Large intestine (tissue), 3 donors: ENCODE measurements around the gene IL22RA1. TPM values are rescaled to one million over a fixed set of nuclear protein-coding genes. Genes with fewer than 3 reads are reported as not detected.

Experiments used
- DNase-seq, 2 donors: peaks; one replicate each; pipeline versions ENCODE4 v3.0.0 to v3.0.0-alpha.2; 2013
- H3K27ac ChIP-seq: one replicate; pipeline ENCODE4 v1.5.1; 2013; ENCODE audit warnings: low read length
- H3K27me3 ChIP-seq: 2 replicates; pipeline ENCODE4 v1.6.1; 2013; ENCODE audit warnings: low read length; ENCODE audit not compliant: control insufficient read depth, insufficient read depth
- H3K36me3 ChIP-seq: 2 replicates; pipeline ENCODE4 v1.6.1; 2013; ENCODE audit warnings: low read length; ENCODE audit not compliant: control insufficient read depth, insufficient read depth
- H3K4me1 ChIP-seq: one replicate; pipeline ENCODE4 v1.6.1; 2013; ENCODE audit warnings: low read length; ENCODE audit not compliant: control insufficient read depth, insufficient read depth
- H3K4me3 ChIP-seq: one replicate; pipeline ENCODE4 v1.5.1; 2013; ENCODE audit warnings: low read length
- H3K9me3 ChIP-seq: one replicate; pipeline ENCODE4 v1.6.1; 2013; ENCODE audit warnings: mild to moderate bottlenecking, low read depth, low read length, moderate library complexity; ENCODE audit not compliant: control insufficient read depth
- WGBS: methylation state at CpG from one replicate; pipeline ENCODE4 v1.1.5; 2013; ENCODE audit warnings: low lambda C conversion rate; ENCODE audit not compliant: insufficient coverage; 5-methylcytosine and 5-hydroxymethylcytosine counted together
- polyA plus RNA-seq: library from polyadenylated mRNA; unstranded; fragments of 120-200 nt; gene quantifications from one replicate; pipeline ENCODE4 v1.2.1, GENCODE V29; 2013

Gene IL22RA1
- polyA plus RNA-seq, 1 donor, result 100 TPM

DNA sequence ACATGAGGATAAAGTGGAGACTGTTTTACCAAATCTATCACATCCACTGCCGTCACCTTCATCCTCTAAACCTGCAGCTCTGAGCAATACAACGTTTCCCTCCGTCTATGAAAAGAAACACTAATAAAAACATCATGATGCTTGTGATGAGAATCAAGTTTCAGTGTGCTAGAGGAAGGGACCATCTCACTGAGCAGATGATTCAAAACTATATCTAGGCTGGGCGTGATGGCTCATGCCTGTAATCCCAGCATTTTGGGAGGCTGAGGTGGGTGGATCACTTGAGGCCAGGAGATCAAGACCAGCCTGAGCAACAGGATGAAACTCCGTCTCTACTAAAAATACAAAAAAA lies 16.3 kb downstream of the IL22RA1 start:
- no CpG with 5 or more reads among the region's 5 CpGs for WGBS
- Histone ChIP-seq H3K4me1 (peaks cover 2% of the 10 kb centered on the region), H3K4me3 (no peak overlapping the region), H3K27ac (no peak overlapping the region), H3K9me3 (no peaks in the 10 kb centered on the region), H3K27me3 (no peaks in the 10 kb centered on the region), H3K36me3 (peaks cover 76% of the 10 kb centered on the region)
- no peak for DNase-seq

DNA sequence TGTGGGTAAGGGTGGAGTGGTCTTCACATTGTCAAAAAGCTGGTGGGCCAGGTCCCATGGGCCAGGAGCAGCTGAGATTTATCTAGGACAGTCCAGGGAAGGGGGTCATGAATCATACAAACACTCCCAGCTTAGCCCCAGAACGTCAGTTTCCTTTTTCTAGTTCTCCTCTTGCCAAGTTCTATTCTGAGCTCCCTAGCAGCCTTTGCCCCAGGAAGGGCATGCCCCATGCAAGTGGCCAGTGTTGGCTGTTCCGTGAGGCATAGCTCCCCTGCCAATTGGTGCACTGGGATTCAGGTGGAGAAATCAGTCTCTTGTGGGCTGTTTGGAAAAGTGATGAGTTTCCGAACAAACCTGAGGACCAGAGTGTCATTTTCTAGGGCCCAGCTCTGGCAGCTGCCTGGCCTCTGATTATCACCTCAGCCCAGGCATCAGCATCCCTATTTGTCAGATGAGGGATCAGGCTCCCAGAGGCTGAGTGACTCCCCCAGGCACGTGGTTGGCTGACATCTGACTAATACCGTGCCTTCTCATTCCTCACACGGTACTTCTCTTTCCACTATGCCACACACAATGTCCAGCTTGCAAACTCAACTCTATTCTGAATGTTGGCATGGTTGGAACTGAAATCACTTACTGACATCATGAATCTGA lies 16.8 kb downstream of the IL22RA1 start:
- no peaks in the 10 kb centered on the region for H3K27me3 ChIP-seq
- no CpG with 5 or more reads among the region's 6 CpGs for WGBS
- H3K4me1 ChIP-seq, result peaks cover 7% of the 10 kb centered on the region
- H3K4me3 ChIP-seq, result no peak overlapping the region
- DNase-seq, result no peak
- no peak overlapping the region for H3K27ac ChIP-seq
- H3K9me3 ChIP-seq, result no peaks in the 10 kb centered on the region
- peaks cover 80% of the 10 kb centered on the region for H3K36me3 ChIP-seq

DNA sequence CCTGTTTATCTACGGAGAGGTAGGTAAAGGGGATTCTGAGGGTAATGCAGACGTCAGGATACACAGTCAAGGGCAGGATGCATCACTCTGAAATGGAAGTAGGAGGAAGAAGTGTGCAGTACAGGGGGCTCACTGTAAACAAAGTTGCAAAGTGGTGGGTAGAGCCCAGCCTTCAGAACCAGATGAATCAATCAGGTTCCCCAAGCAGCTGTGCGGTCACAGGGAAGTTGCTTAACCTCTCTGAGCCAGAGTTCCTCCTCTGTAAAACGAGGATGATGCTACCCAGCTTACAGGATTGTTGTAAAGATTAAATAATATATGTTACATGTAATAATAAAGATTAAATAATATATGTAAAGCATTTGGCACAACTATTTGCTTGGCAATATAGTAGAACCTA lies 17.5 kb downstream of the IL22RA1 start:
- Histone ChIP-seq H3K9me3 (no peaks in the 10 kb centered on the region), H3K4me3 (no peak overlapping the region), H3K4me1 (peaks cover 14% of the 10 kb centered on the region), H3K27ac (no peak overlapping the region), H3K36me3 (peaks cover 78% of the 10 kb centered on the region), H3K27me3 (no peaks in the 10 kb centered on the region)
- no CpG with 5 or more reads among the region's 4 CpGs for WGBS
- DNase-seq, result no peak

DNA sequence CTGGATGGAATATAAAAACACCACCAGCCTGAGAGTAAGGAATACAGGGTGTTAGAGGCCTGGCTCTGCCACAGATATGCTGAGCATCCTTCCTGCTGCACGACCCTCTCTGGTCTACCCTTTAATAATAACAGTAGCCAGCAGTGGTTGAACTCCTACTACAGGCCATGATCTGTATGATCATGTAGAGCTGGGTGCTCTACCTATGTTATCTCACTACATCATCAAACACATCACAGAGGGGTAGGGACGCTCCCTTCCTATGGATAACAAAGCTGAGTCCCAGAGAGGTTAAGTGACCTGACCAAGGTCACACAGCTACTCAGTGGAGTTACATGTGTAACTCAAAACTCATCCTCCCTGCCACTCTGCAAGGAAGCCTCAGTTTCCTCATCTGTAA lies 18.0 kb downstream of the IL22RA1 start:
- no peak overlapping the region for H3K27ac ChIP-seq
- WGBS, result no CpG with 5 or more reads among the region's 2 CpGs
- no peak for DNase-seq

DNA sequence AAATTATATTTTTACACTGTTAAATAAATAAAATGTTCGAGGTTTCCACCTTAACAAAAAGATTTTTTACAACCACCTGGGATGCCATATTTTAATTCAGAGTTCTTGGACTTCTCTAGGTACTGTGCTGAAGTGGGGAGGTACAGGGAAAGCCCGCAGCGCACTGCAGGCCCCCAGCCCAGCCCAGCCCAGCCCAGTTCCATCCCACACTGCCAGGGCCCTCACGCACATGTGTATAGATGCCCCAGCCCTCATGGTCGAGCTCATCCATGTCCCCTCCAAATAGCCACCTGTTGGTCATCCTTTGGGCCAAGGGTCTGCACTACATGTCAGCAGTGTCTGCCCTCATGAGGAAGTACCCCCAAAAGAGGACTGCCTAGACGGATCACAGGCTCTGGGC lies 19.3 kb downstream of the IL22RA1 start:
- no peak overlapping the region for H3K4me3 ChIP-seq
- H3K4me1 ChIP-seq, result peaks cover 31% of the 10 kb centered on the region
- H3K27ac ChIP-seq, result no peak overlapping the region
- DNase-seq, result no peak
- peaks cover 61% of the 10 kb centered on the region for H3K36me3 ChIP-seq
- H3K27me3 ChIP-seq, result no peaks in the 10 kb centered on the region
- no peaks in the 10 kb centered on the region for H3K9me3 ChIP-seq
- WGBS, result no CpG with 5 or more reads among the region's 6 CpGs

More for the DNA sequence above, 18.0 kb downstream of the IL22RA1 start:
- Histone ChIP-seq H3K9me3 (no peaks in the 10 kb centered on the region), H3K4me1 (peaks cover 18% of the 10 kb centered on the region), H3K36me3 (peaks cover 73% of the 10 kb centered on the region), H3K27me3 (no peaks in the 10 kb centered on the region), H3K4me3 (no peak overlapping the region)

DNA sequence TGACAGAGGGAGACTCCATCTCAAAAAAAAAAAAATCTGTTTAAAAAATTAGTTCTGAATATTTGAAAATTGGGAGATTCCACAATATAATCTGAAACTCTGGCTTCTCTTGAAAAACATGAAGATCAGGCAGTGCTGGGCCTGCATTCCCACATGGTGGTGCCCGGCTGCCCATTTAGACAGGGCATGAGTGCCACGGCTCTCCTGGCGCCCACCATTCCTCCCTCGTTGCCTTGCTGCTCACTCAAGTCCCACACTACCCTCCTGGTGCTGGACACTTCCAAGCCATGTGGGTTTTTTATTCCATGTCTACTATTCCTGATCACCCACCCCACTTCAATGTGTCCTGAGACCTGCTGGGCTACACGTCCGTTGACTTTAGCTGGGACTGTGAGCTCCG lies 20.2 kb downstream of the IL22RA1 start:
- H3K27me3 ChIP-seq, result no peaks in the 10 kb centered on the region
- DNase-seq, result no peak
- H3K4me1 ChIP-seq, result peaks cover 39% of the 10 kb centered on the region

DNA sequence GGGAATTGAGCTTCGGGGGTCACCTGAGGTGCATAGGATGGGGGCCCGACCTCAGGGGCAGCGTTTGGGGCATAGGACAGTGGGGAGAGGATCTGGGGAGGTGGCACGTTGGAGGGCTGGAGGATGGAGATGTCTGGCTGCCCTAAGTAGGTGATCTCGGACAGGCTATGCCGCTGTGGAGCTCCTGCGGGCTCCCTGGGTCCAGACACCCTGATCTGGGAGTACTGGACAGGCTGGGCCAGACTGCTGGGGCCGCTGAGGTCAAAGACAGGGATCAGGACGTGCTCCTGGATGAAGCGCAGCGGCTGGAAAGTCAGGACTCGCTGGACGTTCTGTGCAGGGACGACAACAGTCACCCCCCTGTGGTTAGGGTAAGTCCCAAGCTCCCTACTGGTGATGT lies 21.5 kb downstream of the IL22RA1 start:
- H3K4me1 ChIP-seq, result peaks cover 53% of the 10 kb centered on the region
- H3K9me3 ChIP-seq, result no peaks in the 10 kb centered on the region
- no peaks in the 10 kb centered on the region for H3K27me3 ChIP-seq
- no CpG with 5 or more reads among the region's 14 CpGs for WGBS
- H3K4me3 ChIP-seq, result no peak overlapping the region
- DNase-seq, result no peak
- H3K27ac ChIP-seq, result peak overlapping the region; percentile 99
- H3K36me3 ChIP-seq, result peaks cover 46% of the 10 kb centered on the region

More for the DNA sequence above, 20.2 kb downstream of the IL22RA1 start:
- Histone ChIP-seq H3K27ac (no peak overlapping the region), H3K4me3 (no peak overlapping the region), H3K9me3 (no peaks in the 10 kb centered on the region), H3K36me3 (peaks cover 54% of the 10 kb centered on the region)
- WGBS, result no CpG with 5 or more reads among the region's 7 CpGs

DNA sequence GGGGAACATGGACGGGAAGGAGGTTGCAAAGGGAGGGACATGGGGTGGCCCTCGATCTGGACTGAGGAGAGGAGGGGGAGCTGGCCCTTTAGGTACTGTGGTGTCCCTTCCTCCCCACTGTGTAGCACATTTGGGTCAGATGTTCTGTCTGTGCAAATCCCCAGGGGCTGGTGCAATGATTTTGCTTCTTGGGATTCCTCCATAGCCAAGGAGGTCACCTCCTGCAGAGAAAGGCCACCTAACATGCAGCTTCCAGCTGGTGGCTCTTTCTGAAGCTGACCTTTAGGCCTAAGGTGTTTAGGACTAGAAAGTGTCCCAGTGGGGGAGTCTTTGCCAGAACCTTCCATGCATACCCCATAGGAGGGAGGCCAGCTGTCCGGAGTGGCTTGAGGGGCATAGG lies 22.0 kb downstream of the IL22RA1 start:
- peaks cover 41% of the 10 kb centered on the region for H3K36me3 ChIP-seq
- H3K4me3 ChIP-seq, result no peak overlapping the region
- H3K27ac ChIP-seq, result peak overlapping the region; percentile 99
- no peaks in the 10 kb centered on the region for H3K9me3 ChIP-seq
- WGBS, result no CpG with 5 or more reads among the region's 3 CpGs
- no peaks in the 10 kb centered on the region for H3K27me3 ChIP-seq
- no peak for DNase-seq
- H3K4me1 ChIP-seq, result peaks cover 57% of the 10 kb centered on the region

DNA sequence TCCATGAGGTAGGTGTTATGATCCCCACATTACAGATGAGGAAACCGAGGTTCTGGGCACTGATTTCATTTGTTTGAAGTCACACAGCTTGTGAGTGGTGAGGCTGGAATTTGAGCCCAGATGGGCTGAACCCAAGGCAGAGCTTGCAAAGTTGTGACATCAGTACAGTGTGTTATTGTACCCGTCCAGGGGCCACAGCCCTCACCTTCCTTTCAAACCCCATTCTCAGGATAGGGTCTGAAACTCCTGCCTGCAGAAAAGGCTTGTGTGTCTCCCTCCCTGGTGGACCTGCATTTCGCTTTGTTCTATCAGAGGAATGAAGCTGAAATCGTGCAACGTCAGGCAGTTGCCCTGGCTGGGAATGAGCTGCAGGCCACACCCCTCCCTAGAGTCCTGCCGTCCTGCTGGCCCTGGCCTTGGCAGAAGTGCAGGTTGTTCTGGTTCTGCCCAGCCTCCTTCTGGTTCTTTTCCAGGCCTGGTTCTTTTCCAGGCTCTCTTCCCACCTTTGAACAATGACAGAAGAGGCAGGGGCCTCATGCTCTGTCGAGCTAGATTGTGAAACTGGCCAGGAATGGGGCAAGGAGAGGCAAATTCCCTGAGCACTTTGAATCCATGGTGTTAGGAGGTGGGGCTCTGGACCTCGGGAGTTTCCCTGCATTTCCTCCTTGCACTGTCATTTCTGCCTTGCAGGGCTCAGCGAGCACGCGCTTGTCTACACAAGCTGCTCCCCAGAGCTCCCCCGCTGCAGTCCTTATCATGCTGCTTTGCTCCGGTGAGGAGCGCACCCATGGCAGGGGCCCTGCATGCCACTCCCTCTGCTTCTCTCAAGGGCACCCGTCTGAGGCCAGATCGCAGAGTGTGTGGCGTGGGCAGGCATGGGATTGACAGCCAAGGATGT lies 22.8 kb downstream of the IL22RA1 start:
- H3K4me1 ChIP-seq, result peaks cover 57% of the 10 kb centered on the region
- H3K27ac ChIP-seq, result peak overlapping the region; percentile 99
- no peaks in the 10 kb centered on the region for H3K27me3 ChIP-seq
- H3K36me3 ChIP-seq, result peaks cover 34% of the 10 kb centered on the region
- peak; percentile 97 to 99 for DNase-seq
- H3K9me3 ChIP-seq, result no peaks in the 10 kb centered on the region
- no CpG with 5 or more reads among the region's 17 CpGs for WGBS
- no peak overlapping the region for H3K4me3 ChIP-seq

DNA sequence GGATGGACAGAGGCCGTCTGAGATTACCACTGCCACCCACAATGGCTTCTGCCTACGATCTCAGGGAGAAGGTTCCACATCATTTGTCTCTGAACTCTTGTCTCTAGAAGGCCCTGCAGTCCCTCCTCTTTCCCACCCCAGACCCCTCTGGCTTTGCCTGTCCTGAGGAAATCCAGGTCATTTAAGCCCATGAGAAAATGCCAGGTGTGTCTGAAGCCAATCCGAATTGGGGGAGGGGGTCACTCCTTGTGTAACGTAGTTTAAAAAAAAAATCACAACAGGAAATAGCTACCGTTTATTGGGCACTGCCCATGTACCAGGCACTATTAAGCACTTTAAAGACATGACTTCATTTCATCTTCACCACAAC lies 23.5 kb downstream of the IL22RA1 start:
- DNase-seq, result no peak
- H3K4me1 ChIP-seq, result peaks cover 63% of the 10 kb centered on the region

More for the DNA sequence above, 23.5 kb downstream of the IL22RA1 start:
- H3K9me3 ChIP-seq, result no peaks in the 10 kb centered on the region
- H3K27ac ChIP-seq, result peak overlapping the region; percentile 99
- no peak overlapping the region for H3K4me3 ChIP-seq
- peaks cover 27% of the 10 kb centered on the region for H3K36me3 ChIP-seq
- no peaks in the 10 kb centered on the region for H3K27me3 ChIP-seq
- WGBS, result 20% methylated on average over 1 of the region's 5 CpGs
